ENCODE data around the gene SLC37A3.
"Not testable (repeated sequence)": the region's sequence is repeated elsewhere in the genome, so short reads cannot be mapped to it uniquely, and the experiment has no call there.

Gene SLC37A3

GRCh38 chr7:140423501-140423900 lies 25.2 kb upstream of the SLC37A3 start:
- Histone ChIP-seq H3K36me3 (ENCODE audit: control insufficient read depth in 2 of 2, insufficient read depth in 2 of 2, low read length in 2 of 2) (no peaks in the 10 kb centered on the region), H3K9me3 (ENCODE audit: control insufficient read depth in 2 of 2, low read length in 2 of 2) (no peaks in the 10 kb centered on the region), H3K27me3 (ENCODE audit: control insufficient read depth in 1 of 2, insufficient read depth in 2 of 2, low read length in 2 of 2) (no peaks in the 10 kb centered on the region), H3K9ac (ENCODE audit: low read length in 2 of 2) (no peak overlapping the region), H3K4me3 (ENCODE audit: low read length in 2 of 2) (no peak overlapping the region), H3K4me1 (ENCODE audit: control insufficient read depth, insufficient read depth, low read length) (no peaks in the 10 kb centered on the region), H3K27ac (ENCODE audit: low read length) (no peak overlapping the region)

GRCh38 chr7:140421521-140421920 lies 23.2 kb upstream of the SLC37A3 start:
- Histone ChIP-seq H3K4me3 (ENCODE audit: low read length in 2 of 2) (no peak overlapping the region), H3K4me1 (ENCODE audit: control insufficient read depth, insufficient read depth, low read length) (no peaks in the 10 kb centered on the region), H3K36me3 (ENCODE audit: control insufficient read depth in 2 of 2, insufficient read depth in 2 of 2, low read length in 2 of 2) (no peaks in the 10 kb centered on the region), H3K27ac (ENCODE audit: low read length) (no peak overlapping the region), H3K9ac (ENCODE audit: low read length in 2 of 2) (no peak overlapping the region), H3K9me3 (ENCODE audit: control insufficient read depth in 2 of 2, low read length in 2 of 2) (no peaks in the 10 kb centered on the region), H3K27me3 (ENCODE audit: control insufficient read depth in 1 of 2, insufficient read depth in 2 of 2, low read length in 2 of 2) (peaks cover 0 to under 1% of the 10 kb centered on the region in 2 donors)

DNA sequence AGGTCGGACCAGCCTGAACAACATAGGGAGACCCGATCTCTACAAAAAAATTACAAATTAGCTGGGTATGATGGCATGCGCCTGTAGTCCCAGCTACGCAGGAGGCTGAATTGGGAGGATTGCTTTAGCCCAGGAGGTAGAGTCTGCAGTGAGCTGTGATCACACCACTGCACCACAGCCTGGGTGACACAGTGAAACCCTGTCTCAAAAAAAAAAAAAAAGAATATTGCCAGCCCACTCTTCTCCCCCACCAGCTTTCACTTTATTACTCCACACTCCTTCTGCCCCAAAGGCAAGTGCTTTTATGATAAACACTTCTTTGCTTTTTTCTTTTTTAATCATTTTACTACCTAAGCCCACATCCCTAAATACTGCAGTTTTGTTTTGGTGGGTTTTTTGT lies 20.3 kb upstream of the SLC37A3 start:
- H3K9me3 ChIP-seq (ENCODE audit: control insufficient read depth in 2 of 2, low read length in 2 of 2): no peaks in the 10 kb centered on the region
- no peaks in the 10 kb centered on the region for H3K36me3 ChIP-seq (ENCODE audit: control insufficient read depth in 2 of 2, insufficient read depth in 2 of 2, low read length in 2 of 2)
- H3K4me1 ChIP-seq (ENCODE audit: control insufficient read depth, insufficient read depth, low read length): no peaks in the 10 kb centered on the region
- peaks cover 2 to 3% of the 10 kb centered on the region in 2 donors for H3K27me3 ChIP-seq (ENCODE audit: control insufficient read depth in 1 of 2, insufficient read depth in 2 of 2, low read length in 2 of 2)
- no peak overlapping the region for H3K27ac ChIP-seq (ENCODE audit: low read length)
- H3K4me3 ChIP-seq (ENCODE audit: low read length in 2 of 2): no peak overlapping the region
- H3K9ac ChIP-seq (ENCODE audit: low read length in 2 of 2): no peak overlapping the region

GRCh38 chr7:140418156-140418472 lies 19.8 kb upstream of the SLC37A3 start:
- H3K9ac ChIP-seq (ENCODE audit: low read length in 2 of 2); H3K36me3 ChIP-seq (ENCODE audit: control insufficient read depth in 2 of 2, insufficient read depth in 2 of 2, low read length in 2 of 2); H3K4me3 ChIP-seq (ENCODE audit: low read length in 2 of 2); H3K9me3 ChIP-seq (ENCODE audit: control insufficient read depth in 2 of 2, low read length in 2 of 2); H3K4me1 ChIP-seq (ENCODE audit: control insufficient read depth, insufficient read depth, low read length); H3K27ac ChIP-seq (ENCODE audit: low read length); H3K27me3 ChIP-seq (ENCODE audit: control insufficient read depth in 1 of 2, insufficient read depth in 2 of 2, low read length in 2 of 2): not testable (repeated sequence)

DNA sequence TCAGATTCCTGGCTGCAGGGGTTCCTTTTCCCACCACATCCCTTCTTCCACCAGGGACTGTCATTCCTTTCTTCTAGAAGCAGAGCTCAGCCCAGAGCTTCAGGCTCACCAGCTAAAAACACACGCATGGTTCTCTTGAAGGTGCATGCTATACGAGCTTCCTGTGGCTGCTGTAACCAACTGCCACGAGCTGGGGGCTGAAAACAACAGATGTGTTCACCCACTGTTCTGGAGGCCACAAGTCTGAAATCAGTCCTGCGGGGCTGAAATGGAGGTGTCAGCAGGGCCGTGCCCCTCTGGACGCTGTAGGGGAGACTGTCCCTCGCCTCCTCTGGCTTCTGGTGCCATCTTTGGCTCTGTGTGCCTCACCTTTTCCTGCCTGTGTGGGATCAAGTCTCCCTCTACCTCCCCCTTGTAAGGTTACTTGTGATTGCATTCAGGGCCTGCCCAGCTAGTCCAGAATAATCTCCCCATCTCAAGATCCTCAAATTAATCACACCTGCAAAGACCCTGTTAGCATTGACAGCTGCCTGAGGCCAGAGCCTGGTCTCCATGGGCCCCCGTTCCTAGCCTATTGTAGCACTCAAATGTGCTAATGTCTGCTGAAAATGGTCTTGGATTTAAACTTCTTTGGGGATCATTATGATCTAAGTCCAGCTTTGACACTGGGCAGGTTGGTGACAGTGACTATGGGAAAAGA lies 19.3 kb upstream of the SLC37A3 start:
- H3K9ac ChIP-seq (ENCODE audit: low read length in 2 of 2): no peak overlapping the region
- H3K27me3 ChIP-seq (ENCODE audit: control insufficient read depth in 1 of 2, insufficient read depth in 2 of 2, low read length in 2 of 2): peaks cover 2 to 3% of the 10 kb centered on the region in 2 donors
- H3K36me3 ChIP-seq (ENCODE audit: control insufficient read depth in 2 of 2, insufficient read depth in 2 of 2, low read length in 2 of 2): no peaks in the 10 kb centered on the region
- H3K9me3 ChIP-seq (ENCODE audit: control insufficient read depth in 2 of 2, low read length in 2 of 2): no peaks in the 10 kb centered on the region
- H3K4me3 ChIP-seq (ENCODE audit: low read length in 2 of 2): no peak overlapping the region
- H3K27ac ChIP-seq (ENCODE audit: low read length): no peak overlapping the region
- H3K4me1 ChIP-seq (ENCODE audit: control insufficient read depth, insufficient read depth, low read length): no peaks in the 10 kb centered on the region

GRCh38 chr7:140416560-140416959 lies 18.2 kb upstream of the SLC37A3 start:
- H3K4me1 ChIP-seq (ENCODE audit: control insufficient read depth, insufficient read depth, low read length): no peaks in the 10 kb centered on the region
- H3K9me3 ChIP-seq (ENCODE audit: control insufficient read depth in 2 of 2, low read length in 2 of 2): no peaks in the 10 kb centered on the region
- H3K9ac ChIP-seq (ENCODE audit: low read length in 2 of 2): no peak overlapping the region
- no peak overlapping the region for H3K27ac ChIP-seq (ENCODE audit: low read length)
- H3K27me3 ChIP-seq (ENCODE audit: control insufficient read depth in 1 of 2, insufficient read depth in 2 of 2, low read length in 2 of 2): peaks cover 2 to 3% of the 10 kb centered on the region in 2 donors
- H3K4me3 ChIP-seq (ENCODE audit: low read length in 2 of 2): no peak overlapping the region
- H3K36me3 ChIP-seq (ENCODE audit: control insufficient read depth in 2 of 2, insufficient read depth in 2 of 2, low read length in 2 of 2): no peaks in the 10 kb centered on the region

DNA sequence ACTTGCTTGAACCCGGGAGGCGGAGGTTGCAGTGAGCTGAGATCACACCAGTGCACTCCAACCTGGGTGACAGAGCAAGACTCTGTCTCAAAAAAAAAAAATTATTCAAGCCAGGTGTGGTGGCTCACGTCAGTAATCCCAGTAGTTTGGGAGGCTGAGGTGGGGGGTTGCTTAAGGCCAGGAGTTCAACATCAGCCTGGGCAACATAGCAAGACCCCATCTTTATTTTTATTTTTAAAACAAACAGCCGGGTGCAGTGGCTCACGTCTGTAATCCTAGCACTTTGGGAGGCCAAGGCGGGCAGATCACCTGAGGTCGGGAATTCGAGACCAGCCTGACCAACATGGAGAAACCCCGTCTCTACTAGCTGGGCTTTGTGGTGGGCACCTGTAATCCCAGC lies 17.5 kb upstream of the SLC37A3 start:
- not testable (repeated sequence) for H3K9ac ChIP-seq (ENCODE audit: low read length in 2 of 2); H3K9me3 ChIP-seq (ENCODE audit: control insufficient read depth in 2 of 2, low read length in 2 of 2); H3K4me3 ChIP-seq (ENCODE audit: low read length in 2 of 2); H3K4me1 ChIP-seq (ENCODE audit: control insufficient read depth, insufficient read depth, low read length); H3K36me3 ChIP-seq (ENCODE audit: control insufficient read depth in 2 of 2, insufficient read depth in 2 of 2, low read length in 2 of 2); H3K27me3 ChIP-seq (ENCODE audit: control insufficient read depth in 1 of 2, insufficient read depth in 2 of 2, low read length in 2 of 2); H3K27ac ChIP-seq (ENCODE audit: low read length)

- H3K27ac ChIP-seq (ENCODE audit: low read length): no peak overlapping the region
- no peak overlapping the region for H3K9ac ChIP-seq (ENCODE audit: low read length in 2 of 2)
- no peaks in the 10 kb centered on the region for H3K36me3 ChIP-seq (ENCODE audit: control insufficient read depth in 2 of 2, insufficient read depth in 2 of 2, low read length in 2 of 2)
- no peaks in the 10 kb centered on the region for H3K9me3 ChIP-seq (ENCODE audit: control insufficient read depth in 2 of 2, low read length in 2 of 2)
- no peaks in the 10 kb centered on the region for H3K4me1 ChIP-seq (ENCODE audit: control insufficient read depth, insufficient read depth, low read length)
- H3K4me3 ChIP-seq (ENCODE audit: low read length in 2 of 2): no peak overlapping the region
- peaks cover 2 to 3% of the 10 kb centered on the region in 2 donors for H3K27me3 ChIP-seq (ENCODE audit: control insufficient read depth in 1 of 2, insufficient read depth in 2 of 2, low read length in 2 of 2)
Measured at GRCh38 chr7:140415361-140415760, 17.0 kb upstream of the SLC37A3 start.

DNA sequence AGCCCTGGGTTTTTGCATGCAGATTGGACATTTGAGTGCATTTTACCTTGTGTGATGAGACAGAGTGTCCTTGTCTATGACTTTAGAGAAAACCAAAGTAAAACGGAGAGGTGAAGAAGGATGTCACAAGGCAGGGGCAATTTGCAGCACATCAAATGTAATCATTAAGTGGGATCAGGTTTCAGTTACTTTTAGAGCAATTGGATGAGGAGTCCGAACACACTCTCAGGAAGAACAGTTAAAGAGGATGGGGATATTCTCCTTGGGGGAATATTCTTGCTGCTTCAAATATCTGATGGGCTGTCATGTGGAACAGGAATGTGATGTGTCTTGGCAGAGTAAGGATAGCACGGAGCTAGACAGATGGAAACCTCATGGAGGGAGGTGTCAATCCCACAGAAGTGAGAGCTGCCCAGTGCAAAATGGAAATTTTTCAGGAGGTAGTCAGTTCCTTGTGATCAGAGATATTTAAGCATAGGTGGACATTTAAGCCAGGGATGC lies 6.3 kb upstream of the SLC37A3 start:
- Histone ChIP-seq H3K4me1 (ENCODE audit: control insufficient read depth, insufficient read depth, low read length) (peaks cover 7% of the 10 kb centered on the region), H3K9me3 (ENCODE audit: control insufficient read depth in 2 of 2, low read length in 2 of 2) (no peaks in the 10 kb centered on the region), H3K27ac (ENCODE audit: low read length) (no peak overlapping the region), H3K4me3 (ENCODE audit: low read length in 2 of 2) (no peak overlapping the region), H3K9ac (ENCODE audit: low read length in 2 of 2) (no peak overlapping the region), H3K27me3 (ENCODE audit: control insufficient read depth in 1 of 2, insufficient read depth in 2 of 2, low read length in 2 of 2) (peaks cover 5 to 14% of the 10 kb centered on the region in 2 donors), H3K36me3 (ENCODE audit: control insufficient read depth in 2 of 2, insufficient read depth in 2 of 2, low read length in 2 of 2) (no peaks in the 10 kb centered on the region)

GRCh38 chr7:140403878-140404564 lies 5.7 kb upstream of the SLC37A3 start, which contains the start of gene RAB19:
Gene RAB19 (plus strand): TSS chr7:140404058. CDS start chr7:140407647, 3,589 bp downstream.
- H3K9me3 ChIP-seq (ENCODE audit: control insufficient read depth in 2 of 2, low read length in 2 of 2): no peaks in the 10 kb centered on the region
- H3K27me3 ChIP-seq (ENCODE audit: control insufficient read depth in 1 of 2, insufficient read depth in 2 of 2, low read length in 2 of 2): peaks cover 5 to 14% of the 10 kb centered on the region in 2 donors
- H3K9ac ChIP-seq (ENCODE audit: low read length in 2 of 2): peak within 1 kb of the TSS in 1 of 2 donors; percentile 21
- no peaks in the 10 kb centered on the region for H3K36me3 ChIP-seq (ENCODE audit: control insufficient read depth in 2 of 2, insufficient read depth in 2 of 2, low read length in 2 of 2)
- H3K4me3 ChIP-seq (ENCODE audit: low read length in 2 of 2): peak within 1 kb of the TSS; percentile 16 to 52
- H3K4me1 ChIP-seq (ENCODE audit: control insufficient read depth, insufficient read depth, low read length): peaks cover 7% of the 10 kb centered on the region
- H3K27ac ChIP-seq (ENCODE audit: low read length): no peak within 1 kb of the TSS

Data from stomach smooth muscle (tissue), 2 donors.